GM21360 (cell line): Measurements from ENCODE around the gene CGB7.
"Not testable (repeated sequence)": the region's sequence is repeated elsewhere in the genome, so short reads cannot be mapped to it uniquely, and the experiment has no call there.

ENCODE experiments used
- ATAC-seq: cut with Tn5 transposase; IDR thresholded peaks from one replicate; pipeline ENCODE4 v1.9.1; 2021; ENCODE audit warnings: mild to moderate bottlenecking, moderate library complexity; ENCODE audit not compliant: unreplicated experiment

Gene CGB7

GRCh38 chr19:49073514-49074378 lies 16.2 kb upstream of the CGB7 start:
- no peak for ATAC-seq

- no peak for ATAC-seq
Observed at GRCh38 chr19:49071860-49072547, 14.5 kb upstream of the CGB7 start.

DNA sequence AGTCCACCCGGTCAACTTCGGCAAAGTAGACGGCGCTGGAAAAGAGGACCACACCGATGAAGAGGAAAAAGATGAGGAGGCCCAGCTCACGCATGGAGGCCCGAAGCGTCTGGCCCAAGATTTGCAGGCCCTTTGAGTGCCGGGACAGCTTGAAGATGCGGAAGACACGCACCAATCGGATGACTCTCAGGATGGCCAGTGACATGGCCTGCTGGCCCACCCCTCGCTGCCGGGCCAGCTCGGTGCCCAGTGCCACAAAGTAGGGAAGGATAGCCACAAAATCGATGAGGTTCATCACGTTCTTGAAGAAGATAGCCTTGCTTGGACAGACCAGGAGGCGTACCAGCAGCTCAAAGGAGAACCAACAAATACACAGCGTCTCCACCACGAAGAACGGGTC lies 12.9 kb upstream of the CGB7 start:
- ATAC-seq = no peak

DNA sequence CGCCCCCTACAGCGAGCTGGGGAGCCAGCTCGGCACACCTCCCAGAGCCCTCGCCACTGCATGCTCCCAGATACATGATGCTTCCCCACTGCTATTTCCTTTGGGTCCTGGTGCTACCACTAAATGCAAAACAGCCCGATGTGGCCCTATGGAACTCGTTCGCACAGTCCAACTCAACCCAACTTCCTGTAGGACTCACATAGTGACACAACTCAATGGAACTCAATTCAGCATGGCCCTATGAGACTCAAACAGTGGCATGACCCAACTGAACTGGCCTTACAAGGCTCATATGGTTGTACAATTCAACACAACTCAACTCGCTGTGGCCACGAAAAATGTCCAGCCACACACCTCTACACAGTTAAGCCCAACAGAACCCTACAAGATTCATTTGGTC lies 11.5 kb upstream of the CGB7 start:
- ATAC-seq = no peak

DNA sequence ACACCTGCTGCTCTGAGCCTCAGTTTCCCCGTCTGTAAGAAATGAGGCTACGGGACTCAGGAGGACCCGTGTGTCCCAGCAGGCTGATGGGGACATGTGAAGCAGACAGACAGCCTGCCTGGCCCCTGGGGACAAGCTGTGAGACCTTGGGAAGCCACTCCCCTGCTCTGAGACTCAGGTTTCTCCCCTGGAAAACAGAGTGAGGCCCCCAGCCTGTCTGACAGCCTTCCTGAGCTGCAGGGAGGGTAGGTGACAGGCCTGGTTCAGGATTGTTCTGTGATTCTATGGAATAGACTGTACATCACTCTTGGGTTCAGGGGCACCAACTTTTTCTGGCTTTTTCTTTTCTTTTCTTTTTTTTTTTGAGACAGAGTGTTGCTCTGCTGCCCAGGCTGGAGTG lies 10.0 kb upstream of the CGB7 start:
- ATAC-seq = no peak

GRCh38 chr19:49065905-49066512 lies 8.5 kb upstream of the CGB7 start:
- ATAC-seq = no peak

DNA sequence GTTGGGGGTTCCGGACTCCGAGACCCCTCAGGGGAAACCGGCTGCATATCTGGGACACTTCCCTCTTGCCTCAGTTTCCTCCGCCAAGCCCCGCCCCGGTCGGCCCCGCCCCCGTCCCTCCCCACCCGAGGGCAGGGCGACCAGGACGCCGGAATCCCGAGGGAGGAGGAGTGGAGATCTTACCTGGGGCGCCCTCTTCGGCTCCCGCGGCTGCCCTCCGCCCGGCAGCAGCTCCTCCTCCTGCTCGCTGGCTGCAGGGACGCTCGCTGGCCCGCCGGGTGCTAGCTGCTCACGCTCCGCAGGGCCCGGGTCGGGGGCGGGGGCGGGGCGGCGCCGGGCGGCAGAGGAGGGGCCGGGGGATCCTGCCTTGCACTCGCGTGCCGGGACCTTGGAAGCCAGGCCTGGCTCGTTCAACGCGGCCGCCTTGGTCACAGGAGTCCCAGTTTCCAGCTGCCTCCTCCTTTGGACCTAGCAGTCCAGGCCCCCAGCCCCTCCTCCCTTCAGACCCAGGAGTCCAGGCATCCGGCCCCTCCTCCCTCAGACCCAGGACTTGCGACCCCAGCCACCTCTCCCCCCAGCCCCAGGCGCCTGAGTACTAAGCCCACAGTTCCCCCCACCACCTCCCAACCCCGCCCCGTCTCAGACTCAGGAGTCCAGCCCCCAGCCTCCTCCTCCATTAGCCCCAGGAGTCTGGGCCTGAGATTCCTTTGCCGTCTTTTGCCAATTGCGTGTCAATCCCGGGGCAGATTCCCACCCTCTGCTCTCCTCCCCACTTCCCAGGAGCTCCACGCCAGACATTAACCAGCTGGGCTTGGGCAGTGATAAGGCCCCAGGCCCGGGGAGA lies 7.4 kb upstream of the CGB7 start, which contains the start of gene NTF4:
TSS of gene NTF4 (minus strand) at position 51 of the 844 bp plus-strand sequence. CDS start 2,821 bp downstream, outside the sequence.
- no peak for ATAC-seq

DNA sequence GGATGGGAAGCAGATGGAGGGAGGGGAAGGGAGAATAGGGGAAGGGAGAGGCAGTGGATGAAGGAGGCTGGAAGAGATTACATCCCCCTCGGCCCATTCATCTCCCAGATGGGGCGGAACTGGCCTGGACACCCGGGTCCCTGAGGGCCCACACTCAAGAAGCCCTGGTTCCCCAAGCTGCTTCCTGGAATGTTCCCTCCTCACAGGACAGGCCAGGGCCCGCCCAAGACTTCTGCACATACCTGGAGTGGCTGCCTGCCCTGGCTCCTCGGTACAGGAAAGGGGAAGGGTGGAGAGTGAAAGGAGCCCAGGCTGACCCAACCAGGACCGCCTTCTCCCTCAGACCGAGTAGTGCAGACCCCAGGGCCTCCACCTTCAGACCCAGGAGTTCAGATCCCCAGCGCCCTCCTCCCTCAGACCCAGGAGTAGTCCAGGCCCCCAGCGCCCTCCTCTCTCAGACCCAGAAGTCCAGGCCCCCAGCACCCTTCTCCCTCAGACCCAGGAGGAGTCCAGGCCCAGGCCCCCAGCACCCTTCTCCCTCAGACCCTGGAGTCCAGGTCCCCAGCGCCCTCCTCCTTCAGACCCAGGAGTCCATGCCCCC lies 6.6 kb upstream of the CGB7 start:
- no peak for ATAC-seq

GRCh38 chr19:49061445-49061844 lies 3.9 kb upstream of the CGB7 start:
- ATAC-seq = no peak

DNA sequence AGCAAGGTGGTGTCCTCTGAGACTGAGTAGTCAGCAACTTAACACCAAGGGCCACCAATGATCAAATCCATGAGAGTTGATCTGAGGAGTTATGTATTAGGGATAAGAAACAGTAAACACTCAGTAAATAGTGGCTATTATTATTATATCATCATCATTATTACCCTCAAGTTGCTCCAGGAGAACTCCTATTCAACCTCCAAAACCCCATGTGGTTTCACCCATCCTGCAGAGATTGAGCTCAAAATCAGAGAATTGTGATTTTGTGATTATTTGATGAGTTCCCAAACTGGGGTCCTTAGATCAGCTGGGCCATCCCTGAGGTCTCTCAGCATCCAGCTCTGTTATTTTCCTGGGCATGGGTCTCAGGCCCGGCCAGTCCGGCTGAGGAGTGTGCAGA lies 3.5 kb upstream of the CGB7 start:
- ATAC-seq = no peak

- no peak for ATAC-seq
Observed at GRCh38 chr19:49059053-49059452, 1.5 kb upstream of the CGB7 start.

DNA sequence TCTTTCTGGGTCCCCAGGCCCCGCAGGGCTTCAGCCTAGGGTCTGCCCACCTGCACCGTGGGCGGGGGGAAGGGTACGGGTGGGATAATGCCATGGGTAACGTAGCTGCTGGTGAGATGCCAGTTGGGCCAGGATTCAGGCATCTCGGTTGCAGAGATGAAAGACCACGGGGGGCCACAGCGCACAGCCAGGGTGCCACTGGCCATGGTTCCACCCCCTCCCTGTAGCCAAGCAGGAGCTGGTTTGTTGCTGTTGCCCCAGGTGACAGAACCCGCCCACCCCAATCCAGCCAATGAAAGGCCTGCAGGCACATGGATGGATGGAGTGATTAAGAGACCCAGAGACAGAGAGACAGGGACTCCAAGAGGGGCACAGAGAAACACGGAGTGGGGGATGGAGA lies 1.0 kb upstream of the CGB7 start:
- ATAC-seq = no peak

GRCh38 chr19:49056902-49057596 lies 500 bp downstream of the CGB7 start:
- not testable (repeated sequence) for ATAC-seq

DNA sequence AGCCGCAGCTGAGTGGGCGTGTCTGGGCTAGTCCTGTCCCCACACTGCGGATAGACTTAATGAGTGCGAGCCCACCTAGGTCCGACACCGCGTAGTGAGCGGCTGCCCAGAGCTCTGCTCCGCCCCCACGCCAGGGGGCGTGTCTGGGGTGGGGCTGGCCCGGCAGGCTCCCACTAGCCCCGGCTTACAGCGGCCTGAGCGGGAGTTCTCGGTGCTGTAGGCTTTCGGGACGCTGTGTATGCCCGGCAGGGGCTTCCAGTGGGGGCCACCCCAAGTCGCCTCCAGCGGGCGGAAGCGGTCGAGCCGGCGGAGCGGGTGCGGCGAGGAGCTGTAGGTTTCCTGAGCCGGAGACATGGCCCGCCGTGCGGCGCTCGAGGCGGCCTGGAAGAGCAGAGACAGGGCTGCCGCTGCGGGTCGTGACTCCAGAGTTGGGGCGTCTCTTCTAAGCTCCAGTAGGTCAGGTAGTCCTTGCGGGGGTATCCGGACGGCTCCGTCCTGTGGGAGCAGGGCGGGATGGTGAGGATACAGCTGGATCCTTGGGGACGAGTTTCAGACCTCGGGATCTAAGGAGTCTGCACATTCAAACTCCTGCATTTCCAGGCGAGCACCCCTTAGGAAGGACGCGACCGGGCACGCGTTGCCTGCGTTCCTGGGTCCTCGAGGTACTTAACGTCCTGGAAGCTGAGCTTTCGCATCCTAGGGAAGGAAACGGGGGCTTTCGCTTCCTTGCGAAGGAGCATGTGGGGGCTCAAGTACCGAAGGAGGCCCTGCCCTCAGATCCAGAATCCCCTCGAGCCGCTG lies 1.2 kb downstream of the CGB7 start:
- ATAC-seq = no peak

DNA sequence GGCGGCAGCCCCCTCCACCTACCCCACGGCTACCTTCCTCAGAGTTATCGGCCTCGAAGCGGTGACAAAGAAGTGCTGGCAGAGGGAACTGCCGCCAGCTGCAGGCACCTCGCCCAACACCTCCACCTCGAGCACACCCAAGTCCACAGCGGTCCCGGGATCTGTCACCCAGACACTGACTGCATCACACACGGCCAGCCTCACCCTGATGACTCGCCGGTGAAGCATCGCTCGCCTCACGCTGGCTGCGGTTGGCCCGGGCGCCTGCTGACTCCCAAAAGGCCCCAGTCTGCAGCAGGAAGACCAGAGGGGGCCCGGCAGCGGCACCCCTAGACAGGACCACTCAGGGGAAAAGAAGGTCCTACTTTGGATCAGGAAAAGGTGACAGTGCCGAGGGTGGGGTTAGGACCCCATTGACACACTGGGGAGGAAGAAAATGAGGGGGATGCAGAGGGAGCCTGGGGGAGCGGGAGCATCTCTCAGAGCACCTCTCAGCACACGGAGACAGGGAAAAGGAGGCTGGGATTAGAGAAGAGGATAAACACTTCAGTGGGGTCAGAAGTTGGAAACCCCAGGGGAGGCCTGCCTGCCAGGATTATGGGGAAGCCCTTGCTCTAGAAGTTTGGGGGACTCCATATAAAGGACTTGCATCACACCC lies 7.0 kb downstream of the CGB7 start:
- ATAC-seq = not testable (repeated sequence)

- not testable (repeated sequence) for ATAC-seq
Observed at GRCh38 chr19:49049834-49050233, 7.7 kb downstream of the CGB7 start.

DNA sequence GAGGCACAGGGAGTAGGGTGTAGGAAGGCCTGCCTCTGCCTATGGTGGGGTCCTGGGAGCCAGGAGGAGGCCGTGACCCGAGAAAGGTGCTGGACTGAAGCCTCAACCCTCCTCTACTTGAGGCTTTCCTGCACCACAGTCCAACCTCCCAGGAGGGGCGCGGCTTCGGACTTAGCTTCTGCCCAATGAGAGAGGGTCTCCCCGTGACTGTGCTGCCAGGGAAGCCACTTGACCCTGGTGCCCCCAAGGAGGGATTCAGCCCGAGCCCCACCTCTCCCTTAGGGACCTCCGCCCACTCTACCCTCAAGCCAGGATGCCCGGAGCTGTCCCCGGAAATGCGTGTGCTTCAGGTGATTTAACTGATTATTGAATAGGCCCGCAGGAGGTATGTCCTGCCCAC lies 8.5 kb downstream of the CGB7 start, which contains the start of gene CGB8:
TSS of gene CGB8 (minus strand) at position 101 of the 400 bp plus-strand sequence. CDS start 372 bp downstream, outside the sequence.
- ATAC-seq = not testable (repeated sequence)

GRCh38 chr19:49043548-49043947 lies 14.0 kb downstream of the CGB7 start, which contains the start of gene CGB5:
CGB5 (plus strand) TSS chr19:49043848; CDS start chr19:49044210, 362 bp downstream.
- ATAC-seq = not testable (repeated sequence)
